GM21447 (cell line): ENCODE results near the gene ATP2B3.

Source experiments
- ATAC-seq: cut with Tn5 transposase; IDR thresholded peaks from one replicate; pipeline ENCODE4 v1.9.1; 2021; ENCODE audit not compliant: unreplicated experiment

Gene ATP2B3

DNA sequence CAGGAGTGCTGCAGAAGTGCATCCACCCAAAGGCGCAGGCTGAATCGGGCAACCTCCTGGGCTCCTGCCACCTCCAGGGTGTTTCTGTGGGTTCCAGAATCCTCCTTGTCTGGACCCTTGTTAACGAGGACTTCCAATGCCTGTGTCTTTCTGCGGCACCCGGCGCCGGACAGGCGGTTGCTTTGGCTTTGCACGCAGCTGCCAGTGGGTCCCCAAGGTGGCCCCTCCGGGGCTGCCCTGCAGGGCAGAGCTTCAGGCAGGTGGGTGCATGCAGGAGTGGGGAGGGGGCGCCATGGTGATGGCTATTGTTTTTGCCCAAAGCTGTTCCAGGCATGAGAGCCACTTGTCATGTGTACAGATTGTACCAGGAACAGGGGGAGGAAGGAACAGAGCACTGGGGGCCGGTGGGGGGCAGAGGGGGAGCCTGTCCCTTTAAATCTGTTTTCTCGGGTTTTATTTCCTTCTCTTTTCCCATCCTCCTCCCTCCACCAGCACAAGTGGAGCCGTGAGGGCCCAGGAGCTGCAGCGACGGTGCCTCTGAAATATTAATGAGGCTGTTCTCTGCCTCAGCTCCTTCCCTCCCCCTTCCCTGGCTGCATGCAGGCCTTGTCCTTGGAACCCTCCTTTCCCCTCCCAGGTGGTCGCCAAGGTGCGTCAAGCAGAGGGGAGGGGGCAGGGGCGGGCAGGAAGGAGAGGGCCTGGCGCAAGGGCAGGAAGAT, 13.1 kb downstream of the ATP2B3 start:
- no peak for ATAC-seq

DNA sequence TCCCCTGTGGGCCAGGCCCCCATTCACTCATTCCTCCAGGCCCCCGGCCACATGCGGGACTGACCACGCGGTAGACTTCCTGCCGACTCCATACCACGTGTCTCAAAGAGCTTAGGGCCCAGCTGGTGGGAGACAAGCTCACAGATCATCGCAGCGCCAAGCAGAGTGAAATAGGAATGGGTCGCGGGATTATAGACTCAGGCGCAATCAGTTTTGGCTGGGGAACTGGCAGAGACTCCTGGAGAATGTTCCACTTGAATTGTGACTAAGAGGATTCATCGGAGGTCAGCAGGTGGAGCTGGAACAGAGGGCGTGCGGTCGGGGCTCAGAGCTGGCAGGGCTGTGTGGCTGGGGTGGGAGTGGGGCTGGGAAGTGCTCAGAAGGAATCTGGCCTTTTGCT, 15.6 kb downstream of the ATP2B3 start:
- no peak for ATAC-seq

DNA sequence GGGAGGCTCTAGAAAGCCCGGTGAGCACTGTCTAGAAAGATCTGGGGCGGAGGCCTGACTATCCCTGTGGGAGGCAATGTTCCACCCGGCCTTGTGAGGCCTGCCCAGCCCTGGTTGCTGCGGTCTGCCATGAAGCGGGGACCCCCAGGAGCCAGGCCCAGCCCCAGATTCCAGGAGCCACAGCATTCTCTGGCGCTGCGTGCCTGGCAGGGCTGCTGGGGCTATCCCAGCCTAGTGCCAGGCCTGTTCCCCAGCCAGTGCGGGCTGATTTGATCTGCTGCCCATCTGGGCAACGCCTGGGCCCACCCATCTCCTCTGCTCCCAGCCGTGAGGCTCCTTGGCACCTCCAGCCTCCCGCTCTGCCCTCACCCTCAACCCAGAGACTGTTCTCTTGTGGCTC, 19.6 kb downstream of the ATP2B3 start:
- no peak for ATAC-seq

DNA sequence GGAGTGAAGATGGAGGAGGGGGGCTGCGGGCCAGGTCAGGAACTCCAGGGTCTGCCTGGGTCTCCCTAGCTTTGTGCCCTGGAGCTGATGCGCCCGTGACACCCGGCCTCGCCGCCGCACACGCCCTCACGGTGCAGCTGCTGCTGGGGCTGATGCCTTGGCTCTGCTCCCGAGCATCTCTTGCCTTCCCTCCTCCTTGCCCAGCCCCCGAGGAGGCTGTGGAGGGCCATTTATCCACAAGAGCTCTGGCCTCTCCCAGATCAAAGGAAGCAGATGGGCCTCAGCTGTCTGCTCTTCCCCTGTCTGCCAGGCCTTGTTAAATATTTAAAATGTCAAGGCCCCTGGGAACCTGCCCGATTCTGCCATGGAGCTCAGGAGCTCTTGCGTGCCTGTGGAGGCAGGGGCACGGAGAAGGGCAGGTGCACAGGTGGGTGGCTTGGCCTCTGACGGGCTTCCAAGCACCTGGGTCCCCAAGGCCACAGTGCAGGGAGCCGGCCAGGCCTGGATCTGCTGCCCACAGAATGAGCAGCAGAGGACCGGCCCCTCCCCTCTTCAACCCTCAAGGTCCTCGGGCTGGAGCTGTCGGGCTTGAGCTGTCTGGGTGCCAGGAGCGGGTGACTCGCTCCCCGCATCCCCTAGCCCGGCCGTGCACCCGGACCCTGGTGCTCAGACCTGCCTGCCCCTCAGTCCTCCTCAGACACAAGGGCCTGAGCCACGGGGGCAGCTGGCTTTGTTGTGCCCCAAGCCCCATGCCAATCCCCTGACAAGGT, 20.3 kb downstream of the ATP2B3 start:
- no peak for ATAC-seq

DNA sequence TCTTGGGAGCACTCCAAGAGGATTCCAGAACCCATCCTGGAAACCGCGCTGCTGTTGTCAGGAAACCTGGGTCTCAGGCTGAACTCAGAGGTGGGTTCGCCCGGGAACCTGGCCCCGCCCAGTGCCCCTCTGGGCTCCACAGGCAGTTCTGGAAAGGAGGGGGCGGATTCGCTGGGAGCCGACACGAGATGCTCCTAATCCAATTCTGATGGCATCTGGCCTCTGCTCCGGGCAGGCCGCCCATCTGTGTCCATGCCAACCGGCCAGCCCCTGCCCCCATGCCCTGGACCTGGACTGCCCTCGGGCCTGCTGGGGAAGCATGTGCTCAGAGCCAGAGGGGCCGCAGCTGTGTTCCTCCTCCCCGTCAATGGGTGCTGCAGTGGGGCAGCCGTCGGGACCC, 21.0 kb downstream of the ATP2B3 start:
- no peak for ATAC-seq

DNA sequence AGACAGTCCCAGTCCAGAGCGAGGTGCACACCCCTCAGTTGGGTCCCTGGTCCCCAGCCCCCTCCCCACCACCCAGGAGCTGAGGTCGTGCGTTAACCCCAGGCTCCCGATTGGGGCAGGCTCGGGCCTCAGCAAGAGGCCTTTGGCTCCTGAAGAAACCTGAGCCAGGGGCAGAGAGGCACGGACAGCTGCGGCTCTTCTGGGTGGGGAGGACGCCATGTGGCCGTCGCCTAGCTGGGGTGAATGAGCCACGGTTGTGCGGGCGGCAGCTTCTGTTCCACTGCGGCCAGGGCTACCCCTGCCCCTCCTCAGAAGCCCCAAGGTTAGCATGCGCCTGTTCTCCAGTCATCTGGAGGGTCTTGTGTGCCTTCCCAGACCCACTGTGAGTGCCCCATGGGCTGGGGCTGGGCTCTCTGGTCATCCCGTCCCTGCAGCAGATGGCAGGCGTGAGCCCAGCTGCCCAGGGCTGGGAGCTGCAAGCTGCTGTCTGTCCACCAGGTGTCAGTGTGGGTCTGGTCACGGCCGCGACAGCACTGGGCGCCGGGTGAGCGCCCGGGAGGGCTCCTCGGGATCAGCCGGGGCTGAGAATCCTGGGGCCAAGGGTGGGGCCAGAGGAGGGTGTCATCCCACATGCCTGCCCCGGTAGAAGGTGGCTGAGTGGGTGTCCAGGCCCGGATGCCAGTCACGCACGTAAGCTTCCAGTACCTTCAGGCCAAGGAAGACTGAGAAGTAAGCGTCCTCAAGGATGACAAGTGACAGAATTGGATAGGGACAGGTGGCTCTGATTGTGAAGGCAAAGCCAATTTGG, 21.9 kb downstream of the ATP2B3 start:
- ATAC-seq = no peak

DNA sequence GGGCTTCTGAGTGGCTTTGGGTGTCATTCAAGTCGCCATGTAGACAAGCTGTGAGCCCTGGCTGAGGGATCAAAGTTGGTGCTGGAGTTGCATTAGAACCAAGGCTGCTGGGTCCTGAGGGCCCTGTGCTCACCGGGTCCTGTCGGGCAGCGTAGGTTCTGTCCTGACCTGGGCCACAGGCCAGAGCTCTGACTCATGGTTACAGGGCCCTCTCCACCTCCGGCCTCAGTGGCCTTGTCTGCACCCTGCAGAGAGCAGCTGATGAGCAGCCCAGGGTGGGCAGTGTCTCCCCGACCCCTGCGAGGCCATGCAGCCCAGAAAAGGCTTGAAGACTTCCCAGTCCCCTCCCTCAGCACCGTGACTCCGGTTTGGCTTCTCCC, 22.5 kb downstream of the ATP2B3 start:
- no peak for ATAC-seq

DNA sequence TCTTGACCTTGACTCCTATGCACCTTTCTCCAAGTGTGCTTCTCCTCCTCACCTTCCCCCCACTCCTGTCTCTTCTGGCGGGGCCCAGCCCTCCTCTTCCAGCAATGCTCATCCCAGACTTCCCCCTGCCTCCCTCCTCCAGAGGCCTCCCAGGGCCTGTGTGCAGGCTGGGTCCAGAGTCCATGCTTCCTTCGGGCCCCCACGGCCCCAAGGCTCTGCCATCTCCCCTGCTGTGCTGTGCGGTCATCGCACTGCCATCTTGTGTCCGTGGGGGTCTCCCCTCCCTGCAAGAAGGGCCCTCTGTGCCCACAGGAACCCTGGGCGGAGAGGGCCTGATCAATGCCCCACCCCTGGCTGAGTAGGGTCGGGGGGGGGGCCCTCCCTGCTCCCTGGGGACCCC, 27.3 kb downstream of the ATP2B3 start:
- ATAC-seq = no peak

DNA sequence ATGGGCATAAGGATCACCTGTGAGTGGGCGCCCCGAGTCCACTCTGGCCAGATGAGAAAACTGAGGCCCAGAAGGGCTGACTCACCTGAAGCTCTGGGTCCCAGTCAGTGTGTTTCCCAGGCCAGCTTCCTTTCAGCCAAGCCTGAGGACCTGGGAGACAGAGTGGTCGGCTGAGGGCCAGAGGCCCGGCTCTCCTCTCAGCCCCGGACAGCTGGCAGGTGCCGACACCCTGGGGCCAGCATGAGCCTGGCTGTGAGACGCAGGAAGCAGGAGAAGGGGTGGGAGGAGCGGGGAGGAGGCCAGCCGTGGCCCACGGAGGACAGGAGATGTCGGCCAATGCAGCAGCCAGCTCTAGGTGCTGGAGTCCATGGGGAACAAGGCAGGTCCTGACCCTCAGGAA, 28.9 kb downstream of the ATP2B3 start:
- ATAC-seq = no peak

DNA sequence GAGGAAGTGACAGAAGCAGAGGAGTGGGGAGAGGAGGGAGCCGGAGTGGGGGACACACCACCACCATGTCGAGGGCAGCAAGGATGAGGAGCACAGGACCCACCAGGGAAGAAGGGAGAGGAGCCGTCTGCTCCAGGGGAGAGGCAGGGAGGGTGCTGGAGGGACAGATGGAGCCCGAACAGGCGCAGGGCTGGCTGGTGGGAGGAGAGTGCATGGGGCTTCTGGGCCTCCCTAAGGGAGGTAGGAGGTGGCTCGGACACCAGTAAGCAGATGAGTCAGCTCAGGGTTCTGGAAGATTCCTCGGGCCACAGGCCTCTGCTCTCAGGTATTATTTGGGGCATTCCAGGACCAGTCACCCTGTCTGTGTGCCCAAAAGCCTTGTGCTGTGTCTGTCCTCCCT, 29.8 kb downstream of the ATP2B3 start:
- ATAC-seq = no peak

DNA sequence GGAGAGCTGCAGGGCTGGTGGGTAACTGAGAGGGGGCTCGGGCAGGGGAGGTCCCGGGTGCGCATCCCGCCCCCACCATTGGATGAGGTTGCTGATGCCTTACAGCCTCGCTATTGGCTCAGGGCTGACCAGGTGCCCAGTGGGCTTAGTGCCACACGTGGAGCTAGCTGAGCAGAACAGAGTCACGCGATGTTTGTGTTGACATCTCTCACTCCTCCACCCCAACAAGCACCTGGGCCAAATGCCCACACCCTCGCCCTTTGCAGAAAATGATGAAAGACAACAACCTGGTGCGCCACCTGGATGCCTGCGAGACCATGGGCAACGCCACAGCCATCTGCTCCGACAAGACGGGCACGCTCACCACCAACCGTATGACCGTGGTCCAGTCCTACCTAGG, 31.8 kb downstream of the ATP2B3 start:
- no peak for ATAC-seq

DNA sequence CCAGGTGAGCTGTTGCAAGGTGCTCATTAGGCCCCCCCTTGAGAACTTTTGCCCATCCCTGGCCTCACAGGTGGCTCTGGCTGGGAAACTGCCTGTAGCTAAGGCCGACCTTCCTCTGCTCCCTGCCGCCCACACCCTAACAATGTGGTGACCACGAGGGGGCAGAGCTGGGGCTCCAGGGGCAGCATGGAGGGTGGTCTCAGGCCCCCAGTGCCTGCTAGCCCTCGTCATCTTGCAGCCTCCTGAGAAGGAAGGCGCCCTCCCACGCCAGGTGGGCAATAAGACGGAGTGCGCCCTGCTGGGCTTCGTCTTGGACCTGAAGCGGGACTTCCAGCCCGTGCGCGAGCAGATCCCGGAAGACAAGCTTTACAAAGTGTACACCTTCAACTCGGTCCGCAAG, 32.4 kb downstream of the ATP2B3 start:
- ATAC-seq = no peak

DNA sequence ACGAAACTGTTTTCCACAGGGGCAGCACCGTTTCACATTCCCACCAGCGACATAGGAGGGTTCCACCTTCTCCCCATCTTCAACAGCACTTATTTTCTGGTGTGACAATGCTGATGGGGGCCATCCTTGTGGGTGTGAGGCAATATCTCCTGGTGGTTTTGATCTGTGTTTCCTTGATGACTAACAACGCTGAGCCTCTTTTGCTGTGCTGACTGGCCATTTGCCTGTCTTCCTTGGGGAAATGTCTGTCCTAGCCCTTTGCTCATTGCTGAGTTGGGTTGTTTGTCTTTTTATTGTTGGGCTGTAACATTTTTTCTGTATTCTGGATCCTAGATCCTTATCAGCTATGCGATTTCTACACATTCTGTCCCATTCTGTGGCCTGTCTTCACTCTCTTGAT, 33.7 kb downstream of the ATP2B3 start:
- no peak for ATAC-seq

DNA sequence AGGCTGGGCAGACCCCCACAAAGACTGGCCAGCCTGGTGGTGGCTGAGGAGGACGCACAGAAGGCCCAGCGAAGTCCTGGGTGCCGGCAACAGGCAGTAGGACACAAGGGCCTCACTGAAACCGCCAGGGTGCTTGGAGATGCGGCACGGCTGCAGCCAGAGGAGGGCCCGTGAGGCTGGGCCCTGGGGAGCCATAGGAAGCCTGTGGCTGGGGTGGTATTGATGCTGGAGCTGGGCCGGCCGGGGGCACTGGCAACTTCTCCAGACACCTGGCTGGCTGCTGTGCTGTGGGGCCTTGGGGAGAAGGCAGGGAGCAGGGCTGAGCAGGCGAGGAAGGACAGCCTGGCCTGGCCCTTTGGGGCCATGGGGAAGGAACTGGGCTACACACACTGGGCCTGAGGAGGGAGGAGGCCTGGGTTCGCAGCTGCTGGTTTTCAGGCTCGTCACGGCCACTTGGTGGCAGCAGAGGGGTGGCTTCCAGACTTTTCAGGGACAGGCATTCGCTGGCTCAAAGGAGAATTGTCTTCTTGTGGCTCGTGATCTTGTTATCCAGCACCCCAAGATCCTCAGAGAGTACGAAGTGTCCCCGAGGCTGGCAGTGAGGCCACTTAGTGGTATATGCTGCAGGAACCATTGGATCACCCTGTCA, 37.2 kb downstream of the ATP2B3 start:
- ATAC-seq = no peak

DNA sequence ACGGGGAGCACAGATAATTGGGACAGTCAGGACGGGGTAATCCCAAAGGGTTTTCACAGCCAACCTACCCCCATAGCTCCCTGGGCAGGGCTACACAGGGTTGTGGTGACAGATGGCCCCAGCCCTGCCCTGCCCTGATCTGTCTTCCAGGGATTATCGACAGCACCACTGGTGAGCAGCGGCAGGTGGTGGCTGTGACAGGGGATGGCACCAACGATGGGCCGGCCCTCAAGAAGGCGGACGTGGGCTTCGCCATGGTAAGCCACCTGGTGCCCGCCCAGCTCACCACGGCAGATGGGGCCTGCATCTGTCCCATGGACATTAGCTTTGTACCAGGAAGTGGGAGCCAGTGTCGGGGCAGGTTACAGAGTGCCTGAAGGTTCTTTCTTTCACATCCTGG, 39.3 kb downstream of the ATP2B3 start:
- ATAC-seq = no peak

DNA sequence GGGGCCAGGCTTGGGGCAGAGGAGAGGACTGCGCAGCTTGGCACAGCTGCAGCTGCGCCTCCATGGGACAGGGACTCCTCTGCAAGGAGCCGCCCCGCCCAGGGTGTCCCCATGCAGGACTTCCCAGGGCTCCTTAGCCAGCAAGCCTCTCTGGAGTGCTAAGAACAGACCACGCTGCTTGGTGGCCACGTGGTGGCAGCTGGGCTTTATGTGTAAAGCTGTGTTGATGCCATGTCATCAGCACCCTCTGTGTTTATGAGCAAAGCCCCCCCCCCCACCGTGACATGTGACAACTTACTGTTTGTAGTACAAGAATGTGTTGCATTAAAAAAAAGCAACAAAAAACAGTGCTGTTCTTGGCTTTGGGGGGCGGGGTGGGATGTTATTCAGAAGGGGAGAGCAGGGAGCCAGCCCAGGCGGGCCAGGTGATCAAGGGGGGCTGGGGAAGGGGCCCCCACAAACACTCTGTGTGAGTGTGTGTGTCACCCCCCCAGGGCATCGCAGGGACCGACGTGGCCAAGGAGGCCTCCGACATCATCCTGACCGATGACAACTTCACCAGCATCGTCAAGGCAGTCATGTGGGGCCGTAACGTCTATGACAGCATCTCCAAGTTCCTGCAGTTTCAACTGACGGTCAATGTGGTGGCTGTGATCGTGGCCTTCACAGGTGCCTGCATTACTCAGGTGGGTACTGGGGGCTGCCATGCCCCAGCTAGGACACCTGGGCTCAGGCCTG, 40.3 kb downstream of the ATP2B3 start:
- ATAC-seq = no peak

DNA sequence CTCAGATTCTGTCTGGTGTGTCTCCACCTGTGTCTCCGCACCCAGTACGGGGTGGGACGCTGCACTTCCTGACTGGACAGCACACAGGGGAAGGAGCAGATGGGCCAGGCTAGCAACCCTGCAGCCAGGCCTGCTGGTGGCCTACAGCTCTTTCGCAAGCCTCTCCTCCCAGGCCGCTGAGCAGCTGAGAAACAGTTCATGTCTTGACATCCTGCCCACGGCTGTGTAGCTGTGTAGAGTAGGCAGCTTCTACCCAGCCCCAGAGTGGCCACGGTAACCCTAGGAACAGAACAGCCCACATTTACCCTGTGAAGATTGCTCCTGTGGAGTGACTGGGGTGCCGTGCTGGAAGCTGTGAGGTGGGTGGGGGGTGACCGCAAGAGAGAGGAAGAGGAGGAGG, 42.6 kb downstream of the ATP2B3 start:
- no peak for ATAC-seq

DNA sequence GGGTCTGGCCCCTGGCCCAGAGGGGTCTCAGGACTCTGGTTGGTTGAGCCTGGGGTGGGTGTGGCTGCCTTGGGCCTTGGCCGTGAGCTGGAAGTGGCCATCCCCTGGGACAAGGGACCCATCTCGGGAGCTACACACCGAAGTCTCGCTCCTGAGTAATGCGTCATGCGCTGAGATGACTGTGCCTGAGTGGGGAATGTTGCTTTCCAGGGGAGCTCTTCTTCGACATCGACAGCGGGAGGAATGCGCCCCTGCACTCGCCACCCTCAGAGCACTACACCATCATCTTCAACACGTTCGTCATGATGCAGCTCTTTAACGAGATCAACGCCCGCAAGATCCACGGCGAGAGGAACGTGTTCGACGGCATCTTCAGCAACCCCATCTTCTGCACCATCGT, 43.0 kb downstream of the ATP2B3 start:
- ATAC-seq = no peak

DNA sequence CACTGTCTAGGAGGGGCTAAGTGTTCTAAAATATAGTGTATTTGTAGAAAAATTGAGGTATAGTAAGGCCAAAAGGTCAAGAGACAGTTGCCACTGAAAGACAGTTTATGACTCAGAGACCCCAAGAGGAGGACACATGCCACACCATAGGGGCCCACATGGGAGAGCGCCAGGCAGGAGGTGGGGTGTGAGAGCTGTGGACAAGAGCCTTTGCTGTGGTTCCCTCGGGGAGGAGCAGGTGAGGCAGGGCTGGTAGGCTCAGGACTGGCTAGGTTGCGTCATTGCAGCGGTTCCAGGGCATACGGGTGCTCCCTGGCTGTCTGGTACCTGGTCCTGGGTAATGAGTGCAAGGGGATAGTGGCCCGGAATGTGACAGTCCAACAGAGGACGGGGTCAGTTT, 43.9 kb downstream of the ATP2B3 start:
- no peak for ATAC-seq

DNA sequence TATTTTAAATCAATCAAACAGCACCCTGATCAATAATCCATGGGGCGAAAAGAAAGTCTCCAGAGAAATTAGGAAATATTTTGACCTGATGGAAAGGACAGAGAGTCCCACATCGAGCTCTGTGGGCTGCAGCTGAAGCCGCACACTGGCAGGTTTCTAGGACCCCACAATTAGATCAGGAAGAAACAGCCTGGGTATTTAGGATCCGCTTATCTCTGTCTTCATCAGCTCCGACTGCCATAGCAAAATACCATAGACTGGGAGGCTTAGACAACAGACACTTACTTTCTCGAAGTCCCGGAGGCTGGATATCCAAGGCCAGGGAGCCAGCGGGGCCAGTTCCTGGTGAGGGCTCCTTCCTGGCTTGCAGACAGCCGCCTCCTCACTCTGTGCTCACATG, 45.1 kb downstream of the ATP2B3 start:
- ATAC-seq = no peak
